ENCODE results near the gene VIPR2.

VIPR2 gene

GRCh38 chr7:158979023-158979529 lies 165.6 kb downstream of the VIPR2 start:
- no peak for DNase-seq

Measured in DMS 273 treated with DMSO at 0.1 percent for 48 hours (cell line).